GM10266 (cell line): ENCODE results near the gene FBXW2.
A peak's percentile ranks its signal among the peaks of the same experiment; 100 is the strongest.

Source experiments
- DNase-seq: peaks from one replicate; pipeline ENCODE4 v3.0.0; 2012; ENCODE audit errors: extremely low spot score
- TF ChIP-seq, protein P1 (sequence below): IDR thresholded peaks from 2 replicates; pipeline ENCODE4 v1.5.1; 2012; ENCODE audit warnings: mild to moderate bottlenecking, low read depth; ENCODE audit not compliant: control insufficient read depth, insufficient read depth; ENCODE audit errors: missing control alignments

FBXW2 gene

GRCh38 chr9:120759755-120760400 lies 33.3 kb downstream of the FBXW2 start:
- TF ChIP-seq, protein P1, sequence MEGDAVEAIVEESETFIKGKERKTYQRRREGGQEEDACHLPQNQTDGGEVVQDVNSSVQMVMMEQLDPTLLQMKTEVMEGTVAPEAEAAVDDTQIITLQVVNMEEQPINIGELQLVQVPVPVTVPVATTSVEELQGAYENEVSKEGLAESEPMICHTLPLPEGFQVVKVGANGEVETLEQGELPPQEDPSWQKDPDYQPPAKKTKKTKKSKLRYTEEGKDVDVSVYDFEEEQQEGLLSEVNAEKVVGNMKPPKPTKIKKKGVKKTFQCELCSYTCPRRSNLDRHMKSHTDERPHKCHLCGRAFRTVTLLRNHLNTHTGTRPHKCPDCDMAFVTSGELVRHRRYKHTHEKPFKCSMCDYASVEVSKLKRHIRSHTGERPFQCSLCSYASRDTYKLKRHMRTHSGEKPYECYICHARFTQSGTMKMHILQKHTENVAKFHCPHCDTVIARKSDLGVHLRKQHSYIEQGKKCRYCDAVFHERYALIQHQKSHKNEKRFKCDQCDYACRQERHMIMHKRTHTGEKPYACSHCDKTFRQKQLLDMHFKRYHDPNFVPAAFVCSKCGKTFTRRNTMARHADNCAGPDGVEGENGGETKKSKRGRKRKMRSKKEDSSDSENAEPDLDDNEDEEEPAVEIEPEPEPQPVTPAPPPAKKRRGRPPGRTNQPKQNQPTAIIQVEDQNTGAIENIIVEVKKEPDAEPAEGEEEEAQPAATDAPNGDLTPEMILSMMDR, result no peak
- no peak for DNase-seq

DNA sequence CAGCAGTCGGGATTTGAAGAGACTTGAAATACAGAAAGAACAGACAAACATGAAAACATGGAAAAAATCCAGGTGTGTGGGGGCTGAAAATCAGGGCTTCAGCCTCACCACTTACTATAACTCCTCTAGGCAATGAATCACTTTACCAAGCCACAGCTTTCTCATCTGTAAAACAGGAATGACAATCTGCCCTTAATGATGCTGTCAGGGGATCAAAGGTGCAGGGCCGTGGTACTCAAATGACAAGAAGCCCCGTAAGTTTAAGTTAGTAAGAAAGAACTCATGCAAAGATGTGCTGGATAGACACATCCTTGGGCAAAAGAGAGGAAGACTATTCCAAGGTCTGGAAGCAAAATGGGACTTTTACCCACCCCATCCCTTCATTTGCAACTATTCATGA lies 34.7 kb downstream of the FBXW2 start:
- TF ChIP-seq, protein P1, result no peak
- DNase-seq, result no peak

DNA sequence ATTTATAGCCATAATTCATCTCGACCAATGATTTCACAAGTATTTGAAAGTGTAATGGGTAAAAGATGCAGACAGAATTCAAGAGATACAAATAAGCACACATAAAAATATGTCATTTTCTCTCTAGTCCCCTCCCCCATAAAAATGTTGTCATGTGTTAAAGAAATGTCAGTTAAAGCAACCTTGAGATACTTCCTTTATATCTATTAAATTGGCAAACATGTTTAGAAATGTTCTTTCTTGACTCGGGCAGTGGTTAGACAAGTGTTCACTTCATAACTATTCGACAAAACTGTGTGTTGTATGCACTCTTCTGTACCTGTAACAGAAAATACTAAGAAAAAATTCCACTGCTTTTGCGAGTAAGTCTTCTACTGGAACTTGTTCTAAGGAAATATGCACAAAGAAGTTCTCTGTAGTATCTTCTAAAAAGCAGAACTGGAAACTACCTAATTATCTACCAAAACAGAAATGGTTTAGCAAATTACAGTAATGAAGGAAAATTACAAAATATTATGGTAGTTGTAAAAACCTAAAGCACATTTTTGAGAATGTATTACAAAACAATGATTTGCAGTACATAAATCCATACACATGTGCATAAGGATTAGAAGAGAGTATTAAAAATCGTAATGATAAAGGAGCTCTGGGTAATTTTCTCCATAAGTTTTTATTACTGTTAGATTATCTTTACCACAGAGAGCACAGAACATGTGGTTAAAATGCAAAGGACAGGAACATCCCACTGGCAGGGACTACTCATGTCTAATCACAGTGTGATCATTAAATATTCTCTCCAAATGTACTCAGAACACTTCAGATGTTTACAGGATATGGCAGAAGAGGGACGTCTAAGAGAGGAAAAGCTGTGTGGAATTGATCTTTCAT lies 35.9 kb downstream of the FBXW2 start:
- TF ChIP-seq, protein P1, result no peak
- no peak for DNase-seq

DNA sequence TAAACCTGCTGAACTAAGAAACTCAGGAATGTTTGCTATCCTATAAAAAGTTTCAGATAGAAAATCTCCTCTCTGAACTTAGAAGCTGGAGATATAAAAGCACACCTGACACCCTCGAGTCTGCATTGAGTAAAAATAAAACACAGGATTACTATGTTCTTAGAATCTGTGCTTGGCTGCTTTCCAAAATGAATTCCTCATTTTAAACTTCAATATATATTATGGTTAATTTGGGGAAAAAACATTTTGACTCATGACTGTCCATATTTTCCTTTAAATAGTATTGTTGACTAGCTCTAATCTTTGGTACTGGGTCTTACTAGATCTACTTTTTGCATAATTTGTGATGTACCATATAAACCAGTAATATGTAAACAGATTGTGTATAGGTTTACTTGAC lies 36.7 kb downstream of the FBXW2 start:
- TF ChIP-seq, protein P1, result no peak
- no peak for DNase-seq

- TF ChIP-seq, protein P1, result peak; percentile 82
- peak; percentile 77 for DNase-seq
Measured at GRCh38 chr9:120755810-120756434, 37.3 kb downstream of the FBXW2 start.

DNA sequence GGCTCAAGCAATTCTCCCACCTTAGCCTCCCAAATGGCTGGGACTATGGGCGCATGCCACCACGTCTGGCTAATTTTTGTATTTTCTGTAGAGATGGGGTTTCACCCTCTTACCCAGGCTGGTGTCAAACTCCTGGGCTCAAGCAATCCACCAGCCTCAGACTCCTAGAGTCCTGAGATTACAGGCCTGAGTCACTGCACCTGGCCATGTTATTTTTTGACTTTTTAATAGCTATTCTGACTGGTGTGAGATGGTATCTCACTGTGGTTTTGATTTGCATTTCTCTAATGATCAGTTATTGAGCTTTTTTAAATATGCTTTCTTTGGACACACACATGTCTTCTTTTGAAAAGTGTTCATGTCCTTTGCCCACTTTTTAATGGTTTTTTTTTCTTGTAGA lies 38.2 kb downstream of the FBXW2 start:
- no peak for DNase-seq
- TF ChIP-seq, protein P1, result no peak
